Urothelium cell line (cell line): Measurements from ENCODE around the gene SYNE1.
"Not testable (repeated sequence)": the region's sequence is repeated elsewhere in the genome, so short reads cannot be mapped to it uniquely, and the experiment has no call there.

ENCODE experiments used
- DNase-seq: peaks from one replicate; pipeline ENCODE4 v3.0.0; 2011; ENCODE audit warnings: low spot score, mixed read lengths
- FAIRE-seq: peaks from 2 replicates; lab custom pipeline; 2011; peaks lifted over from hg19 to GRCh38; lab: Jason Lieb, UNC

The SYNE1 gene

DNA sequence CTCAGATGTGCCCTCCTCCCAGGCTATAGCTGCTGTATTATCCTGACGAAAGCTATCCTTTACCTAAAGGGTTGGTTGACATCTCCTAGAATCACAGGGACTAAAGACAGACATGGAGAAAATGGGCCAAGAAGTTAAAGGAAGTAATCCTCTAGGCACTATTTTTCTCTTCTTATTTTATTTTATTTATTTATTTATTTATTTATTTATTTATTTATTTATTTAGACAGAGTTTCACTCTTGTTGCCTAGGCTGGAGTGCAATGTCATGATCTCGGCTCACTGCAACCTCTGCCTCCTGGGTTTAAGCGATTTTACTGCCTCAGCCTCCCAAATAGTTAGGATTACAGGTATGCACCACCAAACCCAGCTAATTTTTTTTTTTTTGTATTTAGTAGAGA, 309.0 kb downstream of the SYNE1 start:
- FAIRE-seq: not testable (repeated sequence)

DNA sequence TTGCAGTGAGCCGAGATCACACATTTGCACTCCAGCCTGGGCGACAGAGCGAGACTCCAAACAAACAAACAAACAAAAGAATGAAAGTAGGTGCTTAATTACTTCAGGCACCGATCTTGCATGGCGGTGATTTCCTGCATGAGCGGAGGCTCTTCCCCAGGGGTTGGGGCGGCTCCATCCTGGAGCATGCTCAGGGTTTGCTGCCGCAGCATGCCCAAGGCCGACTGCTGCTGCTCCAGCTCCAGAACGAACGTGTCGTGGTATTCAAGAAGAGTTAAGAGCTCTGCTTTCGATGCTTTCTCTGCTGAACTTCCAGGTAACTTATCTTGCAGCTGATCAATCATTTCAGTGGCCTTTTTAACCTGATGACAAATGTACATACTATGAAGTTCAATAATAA, 313.8 kb downstream of the SYNE1 start:
- FAIRE-seq (no peak), DNase-seq (no peak)

More for the DNA sequence above, 309.0 kb downstream of the SYNE1 start:
- DNase-seq: not testable (repeated sequence)

DNA sequence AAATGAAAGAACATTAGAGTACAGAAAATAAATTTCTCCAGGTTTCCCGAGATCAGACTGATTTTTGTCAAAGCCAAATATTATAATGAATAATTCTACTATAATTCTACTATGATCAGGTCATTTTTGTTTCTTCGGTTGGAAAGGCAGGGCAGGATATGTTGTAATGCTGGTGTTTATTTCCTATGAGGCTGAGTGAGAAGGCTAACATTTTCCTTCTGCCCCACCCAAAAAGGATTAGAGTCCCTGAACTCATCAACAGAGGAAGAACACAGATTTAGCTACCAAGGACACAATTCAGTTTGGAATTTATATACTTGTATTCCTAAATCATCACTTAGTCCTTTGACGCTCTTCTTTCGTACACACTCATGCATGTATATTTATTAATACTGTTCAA, 318.9 kb downstream of the SYNE1 start:
- FAIRE-seq: no peak
- no peak for DNase-seq

DNA sequence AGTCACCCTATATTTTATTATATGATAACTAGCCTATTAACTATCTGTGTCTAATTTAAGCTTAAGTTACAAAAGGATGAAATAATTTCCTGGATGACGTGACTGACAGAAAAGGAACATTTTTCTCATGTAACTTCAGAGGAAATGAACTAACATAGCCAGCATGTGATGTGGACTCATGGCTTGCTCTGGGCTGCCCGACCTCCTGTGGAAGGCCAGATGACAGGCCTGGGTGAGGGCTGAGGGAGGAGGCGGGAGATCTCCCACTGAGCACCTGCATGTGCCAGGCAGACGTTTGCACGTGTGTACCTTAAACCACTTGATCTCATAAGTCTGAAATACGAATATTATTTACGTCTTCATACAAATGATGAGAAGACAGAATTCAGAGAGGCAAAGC, 321.1 kb downstream of the SYNE1 start:
- no peak for FAIRE-seq
- DNase-seq: no peak

DNA sequence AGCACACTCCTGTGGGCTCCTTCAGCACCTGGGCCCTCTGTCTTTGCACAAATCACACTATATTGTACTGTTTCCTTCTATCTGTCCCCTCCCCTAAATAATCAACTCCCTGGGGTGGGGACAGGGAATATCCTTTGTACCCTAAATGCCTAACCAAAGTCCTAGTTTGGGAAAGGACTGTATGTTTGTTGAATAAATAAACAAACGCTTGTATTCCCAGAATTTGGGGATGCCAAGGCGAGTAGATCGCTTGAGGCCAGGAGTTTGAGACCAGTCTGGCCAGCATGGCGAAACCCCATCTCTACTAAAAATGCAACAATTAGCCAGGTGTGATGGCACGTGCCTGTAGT, 322.7 kb downstream of the SYNE1 start:
- FAIRE-seq (peak; percentile 44), DNase-seq (no peak)

DNA sequence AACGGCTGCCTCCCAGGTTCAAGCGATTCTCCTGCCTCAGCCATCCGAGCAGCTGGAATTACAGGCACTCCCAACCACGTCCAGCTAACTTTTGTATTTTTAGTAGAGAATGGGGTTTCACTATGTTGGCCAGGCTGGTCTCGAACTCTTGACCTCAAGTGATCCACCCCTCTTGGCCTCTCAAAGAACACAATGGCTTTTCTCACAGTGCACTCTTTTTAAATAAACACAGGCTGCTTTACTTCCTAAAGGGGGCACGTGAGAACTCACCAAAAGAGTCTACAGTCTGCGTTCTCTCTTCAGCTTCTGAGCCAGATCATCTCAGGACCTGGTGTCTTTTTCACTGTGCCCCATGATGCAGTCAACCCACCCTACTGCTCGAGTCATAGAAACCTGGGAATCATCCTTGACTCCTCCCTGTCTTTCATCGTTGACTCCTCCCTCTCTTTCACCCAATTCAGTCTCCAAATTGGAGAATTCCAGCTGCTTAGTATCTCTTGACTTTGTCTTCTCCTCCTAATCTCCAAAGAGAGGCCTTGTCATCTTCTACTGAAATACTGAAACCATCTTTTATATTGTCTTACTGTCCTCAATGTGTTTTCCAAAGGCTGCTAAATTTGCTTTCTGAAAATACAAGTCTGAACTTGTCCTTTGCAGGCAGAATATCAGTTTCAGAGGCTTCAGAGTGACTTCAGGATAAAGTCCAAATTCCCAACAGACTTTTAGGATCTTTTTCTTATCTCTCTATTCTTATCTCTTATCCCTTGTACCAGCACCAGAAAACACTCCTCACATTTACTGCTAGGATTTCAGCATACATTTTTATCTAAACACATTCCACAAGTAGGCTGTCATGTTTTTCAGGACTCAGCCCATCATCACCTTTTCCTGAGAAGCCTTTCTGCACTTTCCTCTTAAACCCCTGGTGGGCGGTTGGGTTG, 323.4 kb downstream of the SYNE1 start:
- FAIRE-seq (no peak), DNase-seq (peak; percentile 25)

DNA sequence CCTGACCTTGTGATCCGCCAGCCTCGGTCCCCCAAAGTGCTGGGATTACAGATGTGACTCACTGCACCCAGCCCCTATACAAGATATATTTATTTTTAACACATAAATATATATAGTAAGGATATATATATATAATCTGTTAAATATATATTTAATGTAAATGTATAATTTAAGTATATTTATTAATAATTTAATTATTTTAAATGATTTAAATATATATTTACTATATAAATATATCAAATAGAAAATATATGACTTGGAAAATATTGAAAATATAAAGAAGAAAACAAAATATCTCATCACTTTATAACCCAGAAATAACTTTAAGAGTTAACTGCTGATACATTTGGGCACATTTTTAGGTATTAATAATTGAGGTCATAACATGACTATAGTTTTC, 324.7 kb downstream of the SYNE1 start:
- no peak for FAIRE-seq

DNA sequence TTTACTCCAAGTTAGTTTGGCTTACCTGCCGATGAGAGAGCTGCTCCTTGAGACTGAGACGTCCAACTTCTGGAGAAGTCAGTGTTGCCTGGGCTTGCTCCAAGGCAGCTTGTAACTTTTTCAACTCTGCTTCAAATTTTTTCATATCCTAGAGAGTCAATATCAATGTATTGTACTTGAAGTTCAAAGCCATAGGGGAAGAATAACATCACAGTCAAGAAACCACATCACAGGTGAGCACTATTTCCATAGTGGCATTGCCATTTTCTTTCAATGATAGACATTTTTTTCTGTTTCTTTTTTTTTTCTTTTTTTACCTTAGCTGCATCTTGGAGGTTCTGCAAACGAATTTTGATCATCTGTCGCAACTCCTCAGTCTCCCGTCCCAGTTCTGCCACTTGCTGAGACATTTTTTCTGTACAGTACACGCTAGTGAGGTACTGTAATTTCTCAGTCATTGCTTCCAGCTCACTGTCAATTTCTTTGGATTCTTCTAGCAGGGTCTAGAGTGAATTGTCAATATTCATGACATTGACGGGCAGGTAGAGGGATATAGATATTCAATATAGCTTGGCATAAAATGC, 326.7 kb downstream of the SYNE1 start:
- DNase-seq (no peak), FAIRE-seq (no peak)

More for the DNA sequence above, 324.7 kb downstream of the SYNE1 start:
- DNase-seq: no peak

DNA sequence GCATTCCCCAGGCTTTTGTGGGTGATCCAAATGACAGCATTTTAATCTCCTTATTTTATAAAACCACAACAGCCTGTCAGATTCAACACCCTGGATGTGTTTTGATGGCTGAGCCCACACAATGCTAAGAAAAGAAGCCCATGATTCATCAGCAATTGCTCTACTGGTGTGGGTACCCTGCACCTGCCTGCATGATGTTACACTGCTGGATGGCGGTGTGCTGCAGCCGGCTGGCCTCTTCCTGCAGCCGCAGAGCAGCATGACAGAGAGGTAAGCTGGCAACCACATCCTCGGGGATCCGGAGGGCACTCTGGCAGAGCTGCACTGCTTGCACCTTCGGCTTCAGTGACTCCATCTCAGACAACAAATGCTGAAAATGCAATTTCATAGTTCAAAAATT, 327.5 kb downstream of the SYNE1 start:
- DNase-seq: peak; percentile 17
- no peak for FAIRE-seq

DNA sequence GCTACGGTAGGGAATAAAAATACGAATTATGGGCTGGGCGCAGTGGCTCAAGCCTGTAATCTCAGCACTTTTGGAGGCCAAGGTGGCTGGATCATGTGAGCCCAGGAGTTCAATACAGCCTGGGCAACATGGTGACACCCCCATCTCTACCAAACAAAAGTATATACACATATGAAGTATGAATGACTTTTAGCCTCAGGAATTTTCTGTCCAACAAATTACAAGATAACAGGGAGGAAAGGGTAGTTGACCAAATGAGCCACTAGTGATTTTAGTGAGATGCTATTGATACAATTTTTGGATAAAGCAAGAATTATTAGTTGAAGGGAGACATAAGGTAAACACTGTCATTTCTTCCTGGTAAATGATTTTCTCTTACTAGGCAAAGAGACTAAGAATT, 328.2 kb downstream of the SYNE1 start:
- no peak for FAIRE-seq
- no peak for DNase-seq

DNA sequence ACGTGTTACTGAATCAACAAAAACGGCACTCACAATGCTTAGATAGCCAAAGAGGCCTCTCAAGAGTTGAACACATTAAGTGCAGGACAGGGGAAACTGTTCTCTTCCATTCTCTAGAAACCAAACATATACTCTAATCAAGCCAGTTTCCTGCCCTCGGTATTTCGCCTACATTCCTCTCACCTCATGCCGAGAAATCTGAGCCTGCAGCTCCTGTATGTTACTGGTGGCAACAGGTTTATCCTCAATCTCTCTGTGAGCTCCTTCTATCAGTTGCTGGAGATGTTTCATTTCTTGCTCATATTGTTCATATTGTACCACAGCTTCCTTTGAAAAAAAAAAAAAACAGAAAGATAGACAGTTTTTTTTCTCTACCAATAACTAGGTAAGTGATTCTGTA, 328.9 kb downstream of the SYNE1 start:
- no peak for DNase-seq
- no peak for FAIRE-seq

DNA sequence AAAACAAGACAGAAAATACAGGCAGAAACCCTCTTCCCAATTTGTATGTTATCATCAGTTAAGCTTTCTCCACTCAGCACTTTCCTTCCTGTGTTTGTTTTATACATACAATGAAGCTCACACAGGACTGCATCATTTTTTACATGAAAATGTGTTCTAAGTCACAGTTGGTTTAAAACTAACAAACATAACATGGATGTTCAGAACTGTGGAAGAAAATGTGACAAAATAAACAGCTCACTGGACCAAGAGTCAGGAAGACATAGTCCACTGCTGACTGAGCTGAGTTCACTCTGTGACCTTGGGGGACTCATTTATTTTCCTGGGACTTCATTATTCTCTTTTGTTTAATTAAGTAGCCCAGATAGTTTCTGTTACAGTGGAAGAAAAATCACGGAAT, 331.5 kb downstream of the SYNE1 start:
- no peak for FAIRE-seq
- no peak for DNase-seq

DNA sequence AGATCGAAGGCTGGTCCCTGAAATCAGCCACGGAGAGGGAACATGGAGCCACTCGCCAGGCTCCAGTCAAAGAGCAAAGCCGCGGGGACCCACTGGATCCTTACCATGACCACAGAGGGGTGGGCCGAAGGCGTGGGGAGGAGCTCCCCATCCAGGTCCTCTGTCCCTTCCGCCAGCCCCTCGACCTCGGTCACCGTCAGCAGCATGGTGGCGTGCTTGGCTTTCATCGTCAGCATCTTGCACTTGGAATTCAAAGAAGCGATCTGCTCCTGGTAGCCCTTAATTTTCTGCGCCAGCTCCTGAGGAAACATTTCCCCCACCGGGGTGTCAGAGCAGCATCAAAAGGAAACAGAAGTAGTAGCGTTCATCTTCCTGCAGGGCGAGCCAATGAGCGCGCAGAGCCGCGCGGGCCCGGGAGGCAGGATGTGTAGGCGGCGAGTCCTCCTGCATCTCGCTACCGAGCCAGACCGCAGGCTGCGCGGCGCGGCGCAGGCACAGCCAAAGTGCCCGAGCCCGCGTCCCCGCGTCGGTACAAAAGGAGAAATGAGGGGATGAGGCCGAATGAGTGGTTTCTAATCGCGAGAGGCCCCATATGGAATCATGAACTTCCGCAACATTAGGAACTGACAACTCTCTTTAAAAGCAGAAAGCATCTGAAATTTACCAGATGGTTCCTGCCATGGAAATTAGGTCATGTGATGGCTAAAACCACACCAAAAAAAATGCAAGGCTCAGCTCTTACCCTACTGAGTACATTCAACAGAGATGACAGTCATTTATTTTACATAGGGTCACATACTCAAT, 335.2 kb downstream of the SYNE1 start:
- FAIRE-seq (no peak), DNase-seq (peak; percentile 92)

DNA sequence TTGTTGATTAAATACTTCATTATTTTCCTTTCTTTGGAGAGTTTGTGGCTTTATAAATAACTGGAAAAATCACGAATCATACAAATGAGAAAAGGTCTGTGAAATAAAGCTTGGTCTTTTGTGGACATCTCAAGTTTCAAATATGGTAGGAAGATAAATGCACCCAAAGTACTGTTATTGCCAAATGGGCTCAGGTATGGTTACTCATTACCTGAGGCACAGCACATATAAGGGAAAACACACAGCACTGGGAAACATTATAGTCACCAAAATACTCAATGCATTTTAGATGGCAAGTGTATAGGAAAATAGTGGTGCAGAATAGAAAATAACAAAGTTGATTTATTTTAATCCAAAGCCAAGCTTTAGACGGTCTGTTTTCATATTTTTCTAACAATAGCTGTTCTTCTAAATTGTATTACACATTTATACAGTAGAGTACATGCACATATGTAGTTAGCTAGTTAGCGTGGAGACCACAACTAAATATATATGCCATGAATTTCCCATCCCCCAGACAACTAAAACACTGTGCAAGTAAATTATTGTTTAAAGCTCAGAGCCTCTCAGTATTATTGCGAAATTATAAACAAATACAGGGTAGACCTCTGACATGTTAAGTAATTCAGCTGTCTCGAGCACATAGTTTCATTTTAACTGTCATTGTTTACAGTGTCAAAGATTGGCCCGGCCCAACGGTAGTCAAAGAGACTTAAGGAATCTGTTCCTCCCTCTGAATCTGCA, 336.0 kb downstream of the SYNE1 start:
- FAIRE-seq (no peak), DNase-seq (no peak)

DNA sequence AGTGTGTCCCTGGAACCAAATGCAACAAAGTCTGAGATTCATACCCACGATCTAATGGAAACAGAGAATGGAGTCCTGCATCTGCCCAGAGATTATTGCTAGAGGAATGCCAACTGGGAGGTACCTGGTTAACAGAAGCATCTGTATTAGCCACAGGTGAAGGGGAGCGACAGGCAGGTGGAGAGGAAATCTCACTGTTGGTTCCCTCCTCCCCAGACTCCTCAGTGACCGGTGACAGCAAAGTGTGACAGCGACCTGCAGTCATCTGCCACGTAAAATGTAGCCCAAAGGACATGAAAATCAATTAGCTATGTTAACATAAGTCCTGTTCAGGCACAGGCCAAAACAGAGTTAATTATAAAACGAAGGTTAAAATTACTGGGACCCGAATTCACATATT, 336.6 kb downstream of the SYNE1 start:
- no peak for DNase-seq
- no peak for FAIRE-seq

DNA sequence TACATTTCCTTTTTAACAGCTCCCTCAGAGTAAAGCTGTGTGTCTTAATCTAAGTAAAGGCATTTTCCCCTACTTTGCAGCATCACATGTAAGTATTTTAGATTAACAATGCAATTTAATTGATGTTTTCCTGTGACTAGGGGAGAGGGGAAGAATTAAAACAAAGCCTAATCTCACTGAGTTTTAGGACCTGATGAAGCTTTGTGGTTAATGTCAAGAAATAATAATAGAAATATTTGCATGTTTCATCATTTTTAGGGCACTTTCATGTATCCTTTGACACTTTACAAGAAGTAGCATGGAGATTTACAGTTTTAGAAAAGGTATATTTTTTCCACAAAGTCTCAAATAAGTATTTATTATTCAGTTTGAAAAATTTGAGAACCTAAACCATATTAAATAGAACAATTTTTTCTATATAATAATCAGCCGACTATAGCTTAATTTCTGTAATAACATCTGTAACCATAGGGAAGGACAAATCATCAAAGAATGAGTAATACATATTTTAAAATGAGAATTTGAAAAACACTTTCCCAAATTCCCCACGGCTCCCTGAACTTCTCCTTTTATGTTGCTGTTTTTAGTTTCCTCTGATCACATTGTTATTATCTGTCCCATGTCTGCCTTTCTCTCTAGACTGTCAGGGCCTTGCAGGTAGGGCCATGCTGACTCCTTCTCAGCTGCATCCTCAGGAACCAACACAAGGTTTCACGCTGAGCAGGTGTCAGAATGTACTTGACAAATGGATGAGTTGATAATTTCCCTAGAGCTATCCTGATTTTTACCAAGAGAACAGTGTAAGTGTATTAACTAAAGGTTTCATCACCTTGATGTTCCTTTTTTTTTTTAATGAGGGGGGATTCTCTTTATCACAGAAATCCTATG, 338.1 kb downstream of the SYNE1 start:
- FAIRE-seq (no peak), DNase-seq (no peak)

DNA sequence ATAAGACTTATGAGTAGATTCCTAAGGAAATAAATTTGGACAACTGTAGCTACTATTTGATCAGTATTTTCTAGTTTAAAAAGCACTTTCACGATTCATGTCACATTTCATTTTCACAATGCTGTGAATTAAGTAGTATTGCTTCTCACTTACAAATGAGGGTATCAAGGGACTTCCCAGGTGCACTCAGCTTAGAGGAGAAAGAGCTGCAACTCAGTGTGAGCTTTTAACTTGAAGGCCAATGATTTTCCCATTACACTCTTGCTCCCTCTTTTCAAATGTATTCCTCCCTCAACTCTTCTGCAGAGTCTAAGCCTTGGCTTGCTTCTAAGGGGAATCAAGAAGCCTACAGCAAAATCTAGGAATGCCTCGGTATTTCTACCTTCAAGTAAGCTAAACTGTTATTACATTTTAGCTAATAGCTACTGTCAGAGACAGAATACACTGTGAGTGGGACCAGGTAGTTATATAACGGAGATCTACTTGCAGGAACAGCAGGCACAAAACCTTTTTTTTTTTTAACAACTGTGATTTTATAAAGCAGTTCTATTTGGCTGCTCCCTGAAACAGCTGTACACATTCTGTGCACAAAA, 339.0 kb downstream of the SYNE1 start:
- DNase-seq (no peak), FAIRE-seq (no peak)

DNA sequence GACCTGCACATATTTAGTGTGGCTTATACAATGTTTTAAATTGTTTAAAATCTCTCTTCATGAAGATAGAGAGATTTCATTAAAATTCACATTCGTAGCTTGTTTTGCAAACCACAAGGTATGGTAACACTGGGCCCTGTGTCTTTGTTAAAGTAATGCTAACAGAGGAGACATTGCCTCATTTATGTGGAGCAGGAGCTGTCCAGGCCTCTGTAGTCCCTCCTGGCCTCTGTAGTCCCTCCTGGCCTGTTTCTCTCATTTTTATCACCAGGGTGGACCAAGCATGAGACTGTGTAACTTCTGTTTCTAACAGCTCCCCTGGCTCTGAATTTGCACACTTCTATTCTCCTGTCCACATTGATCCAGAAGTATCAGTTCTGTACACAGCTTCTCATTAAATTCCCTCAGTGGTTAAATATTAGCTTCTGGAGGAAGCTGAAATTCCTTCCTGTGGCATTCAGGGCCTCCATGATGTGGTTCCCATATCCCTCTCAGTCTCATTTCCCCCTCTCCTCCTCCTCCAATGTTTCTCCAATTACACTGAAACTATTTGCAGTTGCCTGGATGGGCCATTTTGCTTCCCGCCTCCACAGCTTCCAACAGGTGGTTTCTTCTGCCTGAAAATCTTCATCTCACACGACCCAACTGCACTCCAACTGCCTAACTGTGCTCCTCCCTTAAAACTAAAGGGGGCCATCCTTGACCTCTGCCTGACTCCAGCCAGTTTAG, 340.4 kb downstream of the SYNE1 start:
- DNase-seq (no peak), FAIRE-seq (no peak)

DNA sequence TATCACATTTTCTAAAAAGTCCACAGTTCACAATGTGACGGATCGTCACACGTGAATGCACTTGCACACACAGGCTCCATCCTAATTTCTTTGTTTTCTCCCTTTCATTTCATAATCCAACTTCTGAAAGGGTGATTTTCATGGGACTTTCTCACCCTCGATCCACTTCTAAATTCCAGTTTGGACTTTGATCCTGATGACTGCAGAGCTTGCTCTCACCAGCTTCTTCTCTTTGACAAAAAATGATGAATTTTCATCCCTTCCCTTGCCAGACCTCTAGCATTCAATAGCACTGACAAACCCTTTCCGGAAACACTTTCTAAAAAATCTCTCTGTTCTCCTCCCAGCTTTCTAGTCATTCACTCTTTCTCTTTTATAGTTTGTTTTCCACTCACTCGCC, 341.2 kb downstream of the SYNE1 start:
- no peak for FAIRE-seq
- no peak for DNase-seq
